Ovary (tissue), 9 donors: Measurements from ENCODE around the gene ARHGAP22. TPM values are rescaled to one million over a fixed set of nuclear protein-coding genes. Genes with fewer than 3 reads are reported as not detected.

Source experiments
- DNase-seq, 5 donors: peaks; one replicate each; pipeline ENCODE4 v3.0.0-alpha.2; 2019 to 2020
- H3K27ac ChIP-seq, 2 donors: fragments of 200-600 bp; one replicate each; pipeline versions ENCODE4 v1.5.1 to v1.8.0; 2019 to 2022
- H3K27me3 ChIP-seq: fragments of 200-600 bp; one replicate; pipeline ENCODE4 v1.8.0; 2022
- H3K36me3 ChIP-seq: fragments of 200-600 bp; sonication (generic); one replicate; pipeline ENCODE4 v1.5.1; 2019
- H3K4me1 ChIP-seq: one replicate; pipeline ENCODE4 v1.8.1; 2013; ENCODE audit warnings: mild to moderate bottlenecking, moderate library complexity; ENCODE audit not compliant: insufficient read depth
- H3K4me3 ChIP-seq: fragments of 200-600 bp; sonication (generic); one replicate; pipeline ENCODE4 v1.5.1; 2017
- H3K9me3 ChIP-seq, 2 donors: fragments of 200-600 bp in 1 of 2; sonication (generic) in 1 of 2; one replicate each; pipeline versions ENCODE4 v1.5.1 to v1.8.1; 2013 to 2019; ENCODE audit warnings: mild to moderate bottlenecking in 1 of 2, moderate library complexity in 1 of 2
- CTCF ChIP-seq, 3 donors: fragments of 450-650 bp in 2 of 3; fragments of 200-600 bp in 1 of 3; IDR thresholded peaks; one replicate each; pipeline versions ENCODE4 v1.5.1 to v1.8.0; 2016 to 2022; ENCODE audit warnings: antibody characterized with exemption in 3 of 3, mild to moderate bottlenecking in 1 of 3
- EP300 ChIP-seq: sonication (generic); formaldehyde crosslinking; IDR thresholded peaks from one replicate; pipeline ENCODE4 v1.6.1; 2017; ENCODE audit warnings: antibody characterized with exemption
- POLR2A ChIP-seq: fragments of 450-650 bp; IDR thresholded peaks from one replicate; pipeline ENCODE4 v1.6.1; 2017; ENCODE audit warnings: antibody characterized with exemption, mild to moderate bottlenecking, moderate library complexity
- WGBS, 3 donors: extraction: QIAGEN DNeasy Blood & Tissue Kit in 1 of 3; methylation state at CpG; one replicate each; pipeline versions ENCODE4 v1.1.5 to v1.1.7; 2013 to 2017; 5-methylcytosine and 5-hydroxymethylcytosine counted together
- intact Hi-C, 4 donors: fragments of 100-400 bp; cut with DNase I; formaldehyde crosslinking; loops; one replicate each; pipeline versions ENCODE4 v1.11.0 to v1.15.1; 2022 to 2023
- polyA plus RNA-seq, 2 donors: library from polyadenylated mRNA; stranded (reverse); fragments of 200-250 nt in 1 of 2; fragments of 350-450 nt in 1 of 2; fragmentation: Illumina TruSeq in 1 of 2; extraction: RNeasy Lipid Tissue Mini Kit (QIAGEN cat#74804) in 1 of 2; gene quantifications; one replicate each; pipeline ENCODE4 v1.2.3, GENCODE V29; 2013 to 2014
- total RNA-seq, 7 donors: library from RNA; depleted of rRNA in 2 of 7; stranded (reverse); fragments of >200 nt in 2 of 7; fragmentation: NEBNext Ultra II Directional in 3 of 7; extraction: Animal tissue kit (Norgen Biotek cat#: 25700) in 3 of 7; gene quantifications; one replicate each; pipeline versions ENCODE4 v1.1.0 to v1.2.4, GENCODE V29; 2016 to 2023
- donor health status: DM: no; HTN: no; CAD: no; lungs with moderate emphysema.
- donor health status: DM: no; HTN: no; CAD: no.
- donor health status: Bipolar disorder and iron deficiency.
- donor health status: DM: yes; HTN: yes; CAD: no.
- donor health status: DM: no; HTN: no; CAD: no.
- donor health status: DM: yes; HTN: yes; CAD: no.

The ARHGAP22 gene
- total and polyA plus RNA-seq, 9 donors = 3.9 to 14.3 (median 5.7) TPM

- intact Hi-C loops = no loop called here
- Histone ChIP-seq H3K27ac (no peak overlapping the region), H3K4me1 (peaks cover 5% of the 10 kb centered on the region), H3K4me3 (no peak overlapping the region), H3K27me3 (no peaks in the 10 kb centered on the region), H3K36me3 (no peaks in the 10 kb centered on the region), H3K9me3 (no peaks in the 10 kb centered on the region)
- no peak for DNase-seq
- TF ChIP-seq EP300 (no peak), POLR2A (no peak), CTCF (IDR thresholded peaks at IDR 0.05) (no peak)
- 85 to 87% (median 85%) methylated on average over 11 of the region's 11 CpGs for WGBS, 3 donors
Measured at GRCh38 chr10:48442090-48442808, 162.6 kb downstream of the ARHGAP22 start.

- no peak overlapping the region for H3K27ac ChIP-seq
- H3K27me3 ChIP-seq = no peaks in the 10 kb centered on the region
- H3K36me3 ChIP-seq = no peaks in the 10 kb centered on the region
- intact Hi-C loops = no loop called here
- no peak for DNase-seq
- H3K4me1 ChIP-seq = peaks cover 5% of the 10 kb centered on the region
- TF ChIP-seq CTCF (IDR thresholded peaks at IDR 0.05) (no peak), POLR2A (no peak), EP300 (no peak)
- WGBS, 3 donors = 97 to 98% (median 98%) methylated on average over 4 of the region's 4 CpGs
- H3K4me3 ChIP-seq = no peak overlapping the region
- H3K9me3 ChIP-seq = no peaks in the 10 kb centered on the region
Measured at GRCh38 chr10:48440771-48441170, 164.1 kb downstream of the ARHGAP22 start.

- Histone ChIP-seq H3K4me1 (peaks cover 5% of the 10 kb centered on the region), H3K27ac (peak overlapping the region in 1 of 2 donors; percentile 45), H3K9me3 (no peaks in the 10 kb centered on the region), H3K4me3 (no peak overlapping the region), H3K36me3 (no peaks in the 10 kb centered on the region), H3K27me3 (no peaks in the 10 kb centered on the region)
- 18 to 36% (median 29%) methylated on average over 10 of the region's 10 CpGs for WGBS, 3 donors
- peak in 3 of 5 donors; percentile 59 to 65 (median 64) for DNase-seq
- intact Hi-C loops = no loop called here
- TF ChIP-seq CTCF (IDR thresholded peaks at IDR 0.05) (no peak), POLR2A (no peak), EP300 (no peak)
Measured at GRCh38 chr10:48439581-48440041, 165.3 kb downstream of the ARHGAP22 start.

GRCh38 chr10:48439031-48439430 is 165.8 kb downstream of the ARHGAP22 start:
- intact Hi-C loops = no loop called here
- Histone ChIP-seq H3K36me3 (no peaks in the 10 kb centered on the region), H3K4me1 (peaks cover 5% of the 10 kb centered on the region), H3K4me3 (no peak overlapping the region), H3K27me3 (no peaks in the 10 kb centered on the region), H3K9me3 (no peaks in the 10 kb centered on the region), H3K27ac (peak overlapping the region in 1 of 2 donors; percentile 45)
- 4 to 35% (median 9%) methylated on average over 2 of the region's 2 CpGs for WGBS, 3 donors
- no peak for DNase-seq
- TF ChIP-seq EP300 (no peak), CTCF (IDR thresholded peaks at IDR 0.05) (no peak), POLR2A (no peak)
